Ureter (tissue), 1 donor: ENCODE data around the gene JUND. TPM values are rescaled to one million over a fixed set of nuclear protein-coding genes. Genes with fewer than 3 reads are reported as not detected.

Experiments used
- DNase-seq: peaks from one replicate; pipeline ENCODE4 v3.0.0-alpha.2; 2020; ENCODE audit warnings: low spot score
- total RNA-seq: library from RNA; stranded (reverse); gene quantifications from one replicate; pipeline ENCODE4 v1.2.4, GENCODE V29; 2023
- donor health status: DM: yes; HTN: yes; CAD: no.

Gene JUND
- total RNA-seq, 1 donor from 2014 or later = 94.9 TPM

- no peak for DNase-seq
Observed at GRCh38 chr19:18269070-18269723, 12.2 kb downstream of the JUND start.

DNA sequence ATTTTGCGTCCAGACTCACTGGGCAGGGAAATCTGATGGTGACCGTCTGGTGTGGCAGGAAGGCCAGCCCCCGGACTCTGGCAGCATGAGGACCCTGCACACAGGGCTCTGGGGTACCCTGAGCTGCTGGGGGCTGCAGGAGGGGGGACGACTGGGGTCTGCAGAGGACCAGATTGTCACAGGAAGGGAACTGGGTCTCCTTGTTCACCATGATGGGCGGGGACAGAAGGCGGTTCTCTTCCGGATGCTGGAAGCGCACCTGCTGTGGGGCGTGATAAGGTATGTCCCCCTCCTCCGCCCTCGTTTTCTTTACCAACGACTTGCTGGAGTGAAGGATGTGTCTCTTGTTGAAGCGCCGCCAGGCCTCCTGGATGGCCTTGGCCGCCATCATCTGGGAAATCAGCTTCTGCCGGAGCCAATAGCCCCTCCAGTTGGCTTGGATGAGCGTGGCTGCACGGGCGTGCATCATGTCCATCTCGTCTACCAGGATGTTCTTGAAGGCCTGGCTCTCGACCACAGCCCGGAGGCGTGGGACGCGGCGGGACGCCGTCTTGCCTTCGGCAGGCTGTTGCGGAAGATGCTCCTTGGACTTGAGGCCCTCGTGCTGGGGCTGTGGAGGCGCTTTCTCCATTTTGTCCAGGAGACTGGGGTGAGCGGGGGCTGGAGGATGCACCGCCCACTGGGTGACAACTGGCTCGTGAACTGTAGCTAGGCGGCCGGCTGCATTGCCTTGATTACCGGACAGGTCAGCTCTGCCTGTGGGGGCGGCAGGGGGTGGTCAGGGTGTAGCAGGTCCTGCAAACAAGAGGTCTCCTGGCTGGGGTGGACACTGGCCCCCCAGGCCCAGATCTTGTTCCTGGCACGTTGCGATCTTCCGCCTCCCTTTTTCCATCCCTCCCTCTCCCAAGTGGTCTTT lies 14.4 kb downstream of the JUND start:
- no peak for DNase-seq

DNA sequence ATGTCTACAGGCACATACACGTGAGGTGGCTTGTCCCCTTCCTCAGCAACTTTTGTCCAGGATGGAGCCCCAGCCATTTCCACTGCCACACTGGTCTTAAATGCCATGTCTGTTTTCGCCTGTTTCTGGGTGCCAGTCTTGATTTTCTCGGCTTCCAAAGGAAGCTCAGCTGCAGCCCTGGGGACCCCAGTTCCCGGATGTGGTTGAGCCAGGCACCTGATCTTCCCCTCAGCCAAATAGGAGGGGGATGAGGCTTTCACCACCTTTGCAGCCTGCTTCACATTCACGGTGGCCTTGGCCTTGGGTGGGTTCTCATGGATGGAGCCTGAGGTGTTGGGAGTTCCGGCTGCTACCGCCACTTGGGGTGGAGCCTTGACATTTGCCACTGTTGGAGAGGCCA lies 15.8 kb downstream of the JUND start:
- DNase-seq = no peak

DNA sequence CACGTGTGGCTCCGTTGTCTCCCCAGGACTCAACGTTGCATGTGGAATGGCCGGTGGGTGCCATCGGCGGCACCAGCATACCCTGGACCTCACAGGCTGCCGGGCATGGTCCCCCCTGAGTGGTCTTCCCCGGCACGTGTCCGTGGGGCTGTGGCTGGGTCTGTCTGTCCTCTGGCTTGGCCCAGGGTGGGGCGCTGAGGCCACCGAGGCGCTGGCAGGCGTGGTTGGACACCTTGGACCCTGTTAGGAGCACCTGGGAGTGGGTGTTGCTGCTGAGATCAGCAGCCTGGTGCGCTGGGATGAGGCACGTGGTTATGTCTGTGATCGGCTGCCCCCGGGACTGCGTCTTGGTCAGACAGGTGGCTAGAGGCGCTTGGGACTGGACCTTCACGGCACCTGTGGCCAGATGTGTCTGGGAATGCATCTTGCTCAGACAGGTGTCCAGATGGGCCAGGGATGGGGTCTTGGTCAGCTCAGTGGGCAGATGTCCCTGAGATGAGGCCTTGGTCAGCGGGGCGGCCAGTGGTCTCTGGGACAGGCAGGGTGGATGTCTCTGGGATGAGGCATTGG lies 16.4 kb downstream of the JUND start:
- DNase-seq = no peak

GRCh38 chr19:18264137-18264854 lies 17.1 kb downstream of the JUND start:
- no peak for DNase-seq

GRCh38 chr19:18263324-18264136 lies 17.9 kb downstream of the JUND start:
- DNase-seq = no peak

DNA sequence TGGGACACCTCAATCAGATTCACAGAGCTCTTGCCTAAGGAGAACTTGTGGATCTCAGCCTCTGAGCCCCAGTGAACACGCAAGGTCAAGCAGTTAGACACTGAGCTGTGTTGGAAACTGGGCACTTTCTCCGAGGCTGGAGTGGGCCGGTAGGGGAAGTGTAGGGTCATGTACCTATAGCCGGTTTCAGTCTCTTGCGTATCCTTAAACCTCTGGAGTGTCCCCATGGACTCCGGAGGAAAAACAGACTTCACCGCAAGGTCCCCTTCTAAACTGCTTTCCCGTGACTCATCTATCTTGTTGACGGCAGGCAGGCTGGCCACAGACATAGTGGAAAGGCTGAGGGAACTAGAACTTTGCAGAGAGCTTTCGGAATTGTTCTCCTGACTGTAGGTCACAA lies 18.5 kb downstream of the JUND start:
- DNase-seq = no peak

GRCh38 chr19:18262144-18262543 lies 19.3 kb downstream of the JUND start:
- no peak for DNase-seq

DNA sequence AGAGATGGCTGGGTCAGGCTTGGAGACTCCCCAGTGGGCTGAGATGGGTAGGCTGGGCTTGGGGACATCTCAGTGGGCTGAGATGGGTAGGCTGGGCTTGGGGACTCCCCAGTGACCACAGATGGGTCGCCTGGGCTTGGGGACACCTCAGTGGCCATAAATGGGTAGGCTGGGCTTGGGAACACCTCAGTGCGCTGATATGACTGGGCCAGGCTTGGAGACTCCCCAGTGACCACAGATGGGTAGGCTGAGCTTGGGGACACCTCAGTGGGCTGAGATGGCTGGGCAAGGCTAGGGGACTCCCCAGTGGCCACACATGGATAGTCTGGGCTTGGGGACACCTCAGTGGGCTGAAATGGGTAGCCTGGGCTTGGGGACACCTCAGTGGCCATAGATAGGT lies 19.9 kb downstream of the JUND start:
- no peak for DNase-seq

DNA sequence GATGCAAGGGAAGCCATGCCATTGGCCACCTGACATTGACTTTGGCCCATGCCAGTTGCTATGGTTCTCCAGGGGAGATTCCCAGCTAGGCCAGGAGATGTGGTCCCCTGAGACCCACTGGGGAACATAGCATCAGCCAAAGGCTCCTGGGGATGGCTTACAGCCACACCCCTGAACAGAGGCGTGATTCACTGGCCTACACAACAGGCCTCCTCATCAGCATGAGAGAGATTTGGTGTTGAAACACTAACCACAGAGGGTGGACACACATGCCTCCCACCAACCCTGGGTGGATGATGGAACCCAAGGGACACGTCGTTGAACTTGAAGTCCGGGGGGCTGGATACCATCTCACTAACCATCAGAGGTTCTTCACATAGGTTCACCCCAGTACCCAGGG lies 21.5 kb downstream of the JUND start:
- DNase-seq = no peak

DNA sequence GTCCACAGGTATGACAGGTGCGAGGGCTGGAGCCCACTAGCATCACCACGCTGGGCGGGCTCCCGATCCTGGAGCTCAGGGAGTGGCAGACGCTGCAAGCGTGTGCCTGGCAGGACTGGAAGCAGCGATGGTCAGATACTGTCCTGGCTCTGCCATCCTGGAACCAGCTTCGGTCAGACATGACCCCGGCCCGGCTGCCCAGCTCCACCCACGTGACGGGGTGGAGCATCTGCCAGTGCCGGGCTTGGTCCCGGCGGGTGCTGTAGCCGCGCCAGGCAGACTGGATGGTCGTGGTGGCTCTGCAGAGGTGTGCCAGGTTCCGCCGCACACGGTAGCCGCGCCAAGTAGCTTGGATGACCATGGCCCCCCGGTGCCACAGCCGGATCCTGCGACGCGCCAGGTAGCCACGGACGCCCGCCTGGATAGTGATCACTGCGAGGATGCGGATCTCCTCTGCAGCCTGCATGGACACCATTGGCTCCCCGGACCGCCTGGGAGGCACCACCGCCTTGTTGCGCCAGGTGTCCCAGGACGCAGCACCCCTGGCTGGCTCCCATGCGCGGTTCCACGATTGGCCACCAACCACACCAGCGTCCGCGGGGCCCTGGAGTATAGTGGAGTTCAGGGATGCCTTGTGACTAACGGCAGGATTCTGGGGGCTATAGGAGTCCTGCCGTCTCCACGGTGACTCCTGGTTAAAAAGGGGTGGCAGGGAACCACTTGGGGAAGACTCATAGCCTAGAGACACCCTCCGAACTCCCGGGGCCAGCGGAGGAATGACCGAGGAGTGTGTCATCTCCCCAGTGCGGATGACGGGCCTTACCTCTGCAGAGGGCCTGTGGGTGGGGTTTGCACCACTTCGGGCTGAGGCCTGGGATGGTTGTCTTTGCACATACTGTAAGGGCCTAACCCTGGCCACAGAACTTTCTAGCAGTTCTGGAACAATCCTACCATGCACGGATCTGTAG lies 23.6 kb downstream of the JUND start:
- no peak for DNase-seq

DNA sequence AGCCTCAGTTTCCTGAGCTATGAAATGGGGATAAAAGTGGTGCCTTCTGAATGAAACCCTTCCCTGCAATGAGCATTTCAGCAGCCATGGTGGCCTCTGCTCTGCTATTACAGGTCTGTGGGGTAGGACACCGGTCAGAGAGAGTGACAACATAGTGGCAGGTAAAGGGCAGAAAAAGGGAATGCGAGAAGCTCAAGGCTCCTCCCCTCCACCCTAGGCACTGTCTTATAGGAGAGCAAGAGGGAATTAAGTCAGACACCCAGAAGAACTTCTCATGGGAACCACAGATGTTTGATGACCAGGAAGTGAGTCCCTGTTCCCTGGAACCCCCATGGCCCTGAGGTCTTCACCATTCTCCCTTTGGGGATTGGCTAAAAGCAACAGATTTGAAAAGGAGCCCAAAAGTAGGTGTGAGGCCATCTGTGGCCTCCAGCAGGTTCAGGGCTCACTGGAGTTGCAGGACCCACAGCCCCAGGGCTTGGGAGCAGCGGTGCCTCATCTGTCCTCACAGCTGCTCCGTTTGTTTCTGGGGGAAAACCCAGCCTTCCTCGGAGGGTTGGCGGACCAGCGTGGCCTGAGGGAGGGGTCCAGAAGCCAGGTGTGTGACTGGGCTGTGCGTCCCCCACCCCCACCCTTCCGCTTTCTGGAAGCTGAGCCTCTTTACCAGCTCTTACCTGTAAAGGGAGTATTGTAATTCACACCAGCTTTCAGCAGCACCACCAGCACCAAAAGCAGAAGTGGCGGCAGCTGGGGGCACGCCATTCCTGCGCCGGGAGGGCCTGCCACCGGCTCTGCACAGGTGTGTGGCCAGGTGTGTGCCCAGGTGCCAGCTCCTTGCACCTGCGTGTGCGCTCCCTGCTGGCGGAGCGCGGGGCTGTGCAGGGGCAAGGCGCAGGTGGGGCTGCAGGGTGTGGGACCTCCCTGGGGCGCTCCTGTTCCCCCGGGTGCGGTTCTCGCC lies 26.6 kb downstream of the JUND start:
- no peak for DNase-seq

GRCh38 chr19:18253716-18254115 lies 27.7 kb downstream of the JUND start:
- peak; percentile 86 for DNase-seq

- no peak for DNase-seq
Observed at GRCh38 chr19:18253130-18253529, 28.3 kb downstream of the JUND start.

DNA sequence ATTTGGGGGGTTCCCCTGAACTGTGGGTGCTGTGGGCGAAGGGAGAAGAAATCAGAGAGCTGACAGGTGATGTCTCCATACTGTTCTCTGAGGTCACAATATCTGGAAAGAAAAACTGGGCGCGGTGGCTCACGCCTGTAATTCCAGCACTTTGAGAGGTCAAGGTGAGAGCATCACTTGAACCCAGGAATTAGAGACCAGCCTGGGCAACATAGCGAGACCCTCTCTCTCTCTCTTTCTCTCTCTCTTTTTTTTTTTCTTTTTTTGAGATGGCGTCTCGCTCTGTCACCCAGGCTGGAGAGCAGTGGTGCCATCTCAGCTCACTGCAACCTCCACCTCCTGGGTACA lies 29.1 kb downstream of the JUND start:
- DNase-seq = no peak

GRCh38 chr19:18251587-18252369 lies 29.6 kb downstream of the JUND start:
- DNase-seq = peak; percentile 81

GRCh38 chr19:18249834-18250233 lies 31.6 kb downstream of the JUND start:
- no peak for DNase-seq

- no peak for DNase-seq
Observed at GRCh38 chr19:18245297-18245696, 36.1 kb downstream of the JUND start.
